H1 (cell line): ENCODE measurements around the gene ATXN7.

Experiments used
- EGR1 ChIP-seq: IDR thresholded peaks from 2 replicates; pipeline ENCODE4 v1.6.1; 2011; ENCODE audit warnings: low read depth, low read length, borderline replicate concordance
- EP300 ChIP-seq, 2 experiments: IDR thresholded peaks; 1 replicate in 1 of 2; 2 replicates in 1 of 2; pipeline ENCODE4 v1.6.1; 2011 to 2012; ENCODE audit warnings: low read depth in 2 of 2, low read length in 2 of 2, mild to moderate bottlenecking in 2 of 2, borderline replicate concordance in 1 of 2, inconsistent platforms in 1 of 2, moderate library complexity in 1 of 2
- JUND ChIP-seq: IDR thresholded peaks from 2 replicates; pipeline ENCODE4 v1.6.1; 2011; ENCODE audit warnings: mild to moderate bottlenecking, improper control_type of control experiment, low read length

- TF ChIP-seq EGR1 (no peak), JUND (no peak), EP300 (IDR thresholded peaks at IDR 0.05; ENCODE audit: borderline replicate concordance in 1 of 2, low read depth in 2 of 2, low read length in 2 of 2) (no peak)
Measured at GRCh38 chr3:63862804-63863149, 890 bp upstream of the ATXN7 start.
